ENCODE measurements around the gene STAB1.

Gene STAB1

DNA sequence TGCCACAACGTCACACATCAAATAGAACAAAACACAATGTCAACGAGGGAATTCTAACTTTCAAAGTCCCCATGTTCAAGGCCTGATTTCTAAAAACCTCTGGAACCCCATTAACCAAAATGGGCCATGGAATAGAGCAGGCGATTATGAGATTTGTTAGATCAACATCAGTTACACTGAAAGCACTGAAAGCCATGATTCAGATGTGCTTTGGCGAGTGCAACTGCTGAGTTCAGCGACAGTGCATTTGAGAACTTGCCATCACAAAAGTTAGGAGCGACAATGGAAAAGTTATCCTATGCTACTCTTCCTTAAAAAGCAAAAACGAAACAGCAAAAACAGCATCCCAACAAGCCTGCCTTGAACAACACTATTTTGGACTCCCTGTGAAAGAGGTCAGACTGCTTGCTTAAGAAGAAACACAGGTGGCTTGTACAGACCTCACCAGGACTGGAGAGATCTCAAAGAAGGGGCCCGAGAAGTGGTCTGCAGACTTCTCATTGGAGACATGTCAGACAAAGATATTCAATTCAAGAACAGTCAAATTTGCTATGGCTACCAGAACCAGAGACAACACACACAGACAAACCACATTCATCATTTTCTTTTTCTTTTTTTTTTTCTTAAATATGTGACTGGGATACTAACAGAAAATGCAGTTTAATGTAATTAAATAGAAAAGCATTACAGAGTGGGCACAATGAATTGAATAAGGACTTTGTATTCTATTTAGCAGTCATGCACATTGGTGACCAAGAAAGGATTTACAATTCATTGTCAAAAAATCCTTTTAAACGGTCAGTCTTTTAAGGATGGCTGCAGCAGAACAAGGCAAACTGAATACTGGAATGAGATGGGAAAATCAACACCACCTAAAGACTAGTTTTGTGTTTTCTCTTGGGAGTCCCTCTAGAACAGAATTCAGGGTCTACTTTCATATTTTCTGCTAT is 62.1 kb downstream of the STAB1 start:
- DNase-seq (ENCODE audit: extremely low spot score, insufficient read length, low read depth) (no peak), FAIRE-seq (peak; percentile 12)

GRCh38 chr3:52558436-52558835 is 63.3 kb downstream of the STAB1 start:
- DNase-seq (ENCODE audit: extremely low spot score, insufficient read length, low read depth) (no peak), FAIRE-seq (no peak)

DNA sequence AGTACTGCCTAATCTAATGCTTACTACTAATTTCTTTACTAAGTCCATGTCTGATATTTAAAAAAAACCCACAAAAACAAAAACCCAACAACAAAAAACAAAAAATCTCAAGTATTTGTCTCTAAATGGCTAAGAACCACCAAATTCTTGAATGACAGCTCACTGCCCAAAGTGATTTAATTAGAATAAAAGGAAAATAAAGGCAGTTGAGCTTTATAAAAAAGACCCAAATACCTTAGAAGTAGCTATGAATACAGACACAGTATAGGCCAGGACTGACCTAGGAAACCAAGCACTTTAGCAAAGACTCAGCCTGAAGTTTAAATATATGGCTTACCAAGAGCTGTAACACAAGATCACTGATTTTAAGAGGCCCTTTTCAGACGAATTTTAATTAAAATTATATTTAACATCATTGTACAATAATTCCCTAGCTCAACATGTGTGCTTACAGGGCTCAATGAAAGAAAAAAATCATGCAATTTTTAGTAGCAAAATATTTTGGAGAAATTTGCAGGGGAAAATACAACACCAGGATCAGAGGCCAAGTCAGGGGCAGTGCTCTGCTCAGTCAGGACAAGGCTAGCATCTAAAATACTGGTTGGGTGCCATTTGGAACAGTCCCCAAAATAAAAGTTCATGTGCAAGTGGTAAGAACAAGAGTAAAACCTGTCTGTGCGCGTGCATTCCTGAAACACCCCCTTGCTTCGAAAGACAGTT is 66.0 kb downstream of the STAB1 start:
- FAIRE-seq (no peak), DNase-seq (ENCODE audit: extremely low spot score, insufficient read length, low read depth) (no peak)

DNA sequence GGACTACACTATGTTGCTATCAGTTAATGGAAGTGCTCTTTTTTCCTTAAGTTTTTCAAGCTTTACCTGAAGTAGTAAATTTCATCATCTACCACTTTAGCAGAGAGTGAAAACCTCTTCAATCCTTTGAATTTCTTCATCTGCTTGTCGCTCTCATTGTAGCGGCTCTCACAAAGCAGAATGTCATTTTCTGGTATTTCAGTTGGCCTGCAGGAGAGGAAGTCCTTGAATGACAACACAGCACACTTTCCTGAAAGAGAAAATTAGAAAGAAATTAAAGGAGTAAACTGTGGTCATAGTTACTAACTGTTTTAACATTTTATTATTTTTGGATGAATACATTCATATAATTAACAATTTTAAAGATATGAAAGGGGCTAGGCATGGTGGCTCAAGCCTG is 68.8 kb downstream of the STAB1 start:
- DNase-seq (ENCODE audit: extremely low spot score, insufficient read length, low read depth) (no peak), FAIRE-seq (no peak)

DNA sequence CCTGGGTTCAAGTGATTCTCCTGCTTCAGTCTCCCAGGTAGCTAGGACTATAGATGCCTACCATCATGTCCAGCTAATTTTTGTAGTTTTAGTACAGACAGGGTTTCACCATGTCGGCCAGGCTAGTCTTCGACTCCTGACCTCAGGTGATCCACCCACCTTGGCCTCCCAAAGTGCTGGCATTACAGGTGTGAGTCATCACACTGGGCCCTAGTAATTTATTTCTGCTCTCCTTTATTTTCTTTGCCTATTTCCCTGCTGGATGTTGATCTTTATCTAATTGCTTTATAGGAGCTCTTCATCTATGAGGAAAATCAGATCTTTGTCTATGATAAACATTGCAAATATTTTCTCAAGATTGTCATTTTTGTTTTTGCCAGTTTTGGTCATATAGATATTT is 72.9 kb downstream of the STAB1 start:
- DNase-seq (ENCODE audit: extremely low spot score, insufficient read length, low read depth) (no peak), FAIRE-seq (no peak)

- FAIRE-seq = no peak
- no peak for DNase-seq (ENCODE audit: extremely low spot score, insufficient read length, low read depth)
These were observed 74.9 kb downstream of the STAB1 start for GRCh38 chr3:52570076-52570475.

DNA sequence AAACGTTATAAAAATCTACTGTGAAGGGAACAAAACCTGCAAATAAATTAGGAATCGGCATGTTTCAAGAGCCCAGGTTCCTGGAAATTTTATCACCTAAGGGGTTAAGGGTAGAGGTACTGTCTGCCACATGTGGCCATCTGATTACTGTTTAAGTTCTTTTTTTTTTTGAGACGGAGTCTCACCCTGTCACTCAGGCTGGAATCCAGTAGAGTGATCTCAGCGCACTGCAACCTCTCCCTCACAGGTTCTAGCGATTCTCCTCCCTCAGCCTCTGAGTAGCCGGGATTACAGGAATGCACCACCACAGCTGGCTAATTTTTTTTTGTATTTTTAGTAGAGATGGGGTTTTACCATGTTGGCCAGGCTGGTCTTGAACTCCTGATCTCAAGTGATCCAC is 77.1 kb downstream of the STAB1 start:
- DNase-seq (ENCODE audit: extremely low spot score, insufficient read length, low read depth) = no peak
- FAIRE-seq = no peak
